Erythroblast (primary cell): ENCODE data around the gene FDX2.

Experiments
- GATA1 ChIP-seq: IDR thresholded peaks from 2 replicates; pipeline ENCODE4 v1.6.1; 2011; ENCODE audit warnings: low read depth, mild to moderate bottlenecking, control low read depth, low read length, moderate library complexity
- POLR2A ChIP-seq: IDR thresholded peaks from 2 replicates; pipeline ENCODE4 v1.6.1; 2011; ENCODE audit warnings: mild to moderate bottlenecking, low read length

DNA sequence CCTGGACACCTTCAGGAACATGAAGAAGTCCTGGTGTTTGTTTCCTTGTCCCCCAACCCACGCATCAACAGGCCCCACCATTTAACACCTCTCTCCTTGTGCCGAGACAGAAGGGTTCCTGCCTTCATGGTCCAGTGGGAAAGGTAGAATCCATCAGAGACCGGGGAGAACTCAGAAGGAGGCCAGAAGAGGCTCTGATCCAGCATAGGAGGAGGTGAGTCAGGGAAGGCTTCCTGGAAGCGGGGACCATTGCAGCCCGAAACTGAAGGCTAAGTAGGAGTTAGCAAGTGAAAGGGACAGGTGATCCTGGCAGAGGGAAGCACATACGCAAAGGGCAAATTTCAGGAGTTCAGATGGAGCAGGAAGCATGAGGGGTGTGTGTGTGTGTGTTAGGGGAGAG lies 23.1 kb upstream of the FDX2 start:
- TF ChIP-seq POLR2A (no peak), GATA1 (no peak)
